WTC11 (cell line): ENCODE results near the gene CTNNA3. TPM values are rescaled to one million over a fixed set of nuclear protein-coding genes. Genes with fewer than 3 reads are reported as not detected.

Source experiments
- ATAC-seq: fragments of 200-7000 bp; cut with Tn5 transposase; 2 replicates; pipeline ENCODE4 v1.10.0; 2021; ENCODE audit warnings: mild to moderate bottlenecking, moderate library complexity
- CTCF ChIA-PET: fragments of 300-600 bp; sonication (Branson Sonifier 250); formaldehyde crosslinking; loops from one replicate; lab custom pipeline; 2021; ENCODE audit warnings: antibody characterized with exemption; lab: Charles Lee
- POLR2A ChIA-PET: fragments of 350-600 bp; sonication (Branson Sonifier 250); formaldehyde crosslinking; loops from one replicate; lab custom pipeline; 2021; ENCODE audit warnings: antibody characterized with exemption; lab: Charles Lee
- DNase-seq: peaks from one replicate; pipeline ENCODE4 v3.0.0; 2021; ENCODE audit warnings: low spot score
- H3K27ac Mint-ChIP-seq: 2 replicates; pipeline ENCODE4 v1.8.0; 2021; ENCODE audit warnings: mixed read lengths
- H3K27me3 Mint-ChIP-seq: 2 replicates; pipeline ENCODE4 v1.8.0; 2021; ENCODE audit warnings: low read depth, mild to moderate bottlenecking, moderate library complexity, mixed read lengths
- H3K36me3 Mint-ChIP-seq: 2 replicates; pipeline ENCODE4 v1.8.0; 2021; ENCODE audit warnings: mixed read lengths
- H3K4me1 Mint-ChIP-seq: 2 replicates; pipeline ENCODE4 v1.8.0; 2022; ENCODE audit warnings: mixed read lengths
- H3K4me3 Mint-ChIP-seq: 2 replicates; pipeline ENCODE4 v1.8.0; 2021; ENCODE audit warnings: mild to moderate bottlenecking, moderate library complexity, mixed read lengths
- H3K9me3 Mint-ChIP-seq: 2 replicates; pipeline ENCODE4 v1.8.0; 2021; ENCODE audit warnings: mixed read lengths
- ARID4B ChIP-seq: sonication (generic); formaldehyde crosslinking; IDR thresholded peaks from 2 replicates; pipeline ENCODE4 v1.8.0; 2023; ENCODE audit warnings: missing genetic modification reagents, mild to moderate bottlenecking, borderline replicate concordance
- ATF6 ChIP-seq: sonication (generic); formaldehyde crosslinking; IDR thresholded peaks from 2 replicates; pipeline ENCODE4 v1.8.1; 2023; ENCODE audit warnings: mild to moderate bottlenecking, missing genetic modification reagents
- CBFB ChIP-seq: sonication (generic); formaldehyde crosslinking; IDR thresholded peaks from 2 replicates; pipeline ENCODE4 v1.8.1; 2022; ENCODE audit warnings: mild to moderate bottlenecking, low read depth, missing genetic modification reagents
- CREB1 ChIP-seq: sonication (generic); formaldehyde crosslinking; IDR thresholded peaks from 2 replicates; pipeline ENCODE4 v1.8.0; 2023; ENCODE audit warnings: mild to moderate bottlenecking, missing genetic modification reagents
- FOXK1 ChIP-seq: sonication (generic); formaldehyde crosslinking; IDR thresholded peaks from 2 replicates; pipeline ENCODE4 v1.8.0; 2022; ENCODE audit warnings: mild to moderate bottlenecking, moderate library complexity, missing genetic modification reagents
- MLX ChIP-seq: sonication (generic); formaldehyde crosslinking; IDR thresholded peaks from 2 replicates; pipeline ENCODE4 v1.8.1; 2023; ENCODE audit warnings: mild to moderate bottlenecking, missing genetic modification reagents, moderate library complexity
- MYBL2 ChIP-seq: sonication (generic); formaldehyde crosslinking; IDR thresholded peaks from 2 replicates; pipeline ENCODE4 v1.8.1; 2023; ENCODE audit warnings: mild to moderate bottlenecking, moderate library complexity, missing genetic modification reagents
- PRRX2 ChIP-seq: fragments of 250-450 bp; sonication (Bioruptor Pico); IDR thresholded peaks from 2 replicates; pipeline ENCODE4 v1.8.0; 2021; ENCODE audit warnings: mild to moderate bottlenecking
- RORB ChIP-seq: fragments of 250-450 bp; sonication (Bioruptor Pico); IDR thresholded peaks from 2 replicates; pipeline ENCODE4 v1.9.0; 2021; ENCODE audit warnings: mild to moderate bottlenecking
- SMAD3 ChIP-seq: sonication (generic); formaldehyde crosslinking; IDR thresholded peaks from 2 replicates; pipeline ENCODE4 v1.8.0; 2022; ENCODE audit warnings: missing genetic modification reagents, mild to moderate bottlenecking, borderline replicate concordance
- STAT6 ChIP-seq: sonication (generic); formaldehyde crosslinking; conservative IDR thresholded peaks from 2 replicates; pipeline ENCODE4 v1.8.1; 2023; ENCODE audit warnings: mild to moderate bottlenecking, low read depth, missing genetic modification reagents, moderate library complexity
- TEAD1 ChIP-seq: sonication (generic); formaldehyde crosslinking; IDR thresholded peaks from 2 replicates; pipeline ENCODE4 v1.8.0; 2022; ENCODE audit warnings: mild to moderate bottlenecking, missing genetic modification reagents
- TEAD4 ChIP-seq: sonication (generic); formaldehyde crosslinking; IDR thresholded peaks from 2 replicates; pipeline ENCODE4 v1.8.0; 2022; ENCODE audit warnings: mild to moderate bottlenecking, missing genetic modification reagents
- ZBTB43 ChIP-seq: sonication (generic); formaldehyde crosslinking; IDR thresholded peaks from 2 replicates; pipeline ENCODE4 v1.8.1; 2023; ENCODE audit warnings: mild to moderate bottlenecking, missing genetic modification reagents
- ZNF232 ChIP-seq: sonication (generic); formaldehyde crosslinking; IDR thresholded peaks from 2 replicates; pipeline ENCODE4 v1.8.0; 2022; ENCODE audit warnings: mild to moderate bottlenecking, missing genetic modification reagents
- ZNF317 ChIP-seq: sonication (generic); formaldehyde crosslinking; IDR thresholded peaks from 2 replicates; pipeline ENCODE4 v1.8.1; 2023; ENCODE audit warnings: low read depth, mild to moderate bottlenecking, moderate library complexity, missing genetic modification reagents, borderline replicate concordance
- ZNF425 ChIP-seq: fragments of 250-450 bp; sonication (Bioruptor Pico); conservative IDR thresholded peaks from 2 replicates; pipeline ENCODE4 v1.9.0; 2021; ENCODE audit warnings: mild to moderate bottlenecking
- ZNF532 ChIP-seq: fragments of 250-450 bp; sonication (Bioruptor Pico); IDR thresholded peaks from 2 replicates; pipeline ENCODE4 v1.9.0; 2021; ENCODE audit warnings: mild to moderate bottlenecking, borderline replicate concordance
- total RNA-seq: library from RNA; stranded (reverse); gene quantifications from 3 replicates; pipeline ENCODE4 v1.2.3, GENCODE V29; 2021

The CTNNA3 gene
- total RNA-seq, 1 experiment from 2014 or later = 6.1 TPM

- DNase-seq = no peak
- Mint-ChIP-seq H3K4me3 (no peak overlapping the region), H3K27ac (no peak overlapping the region), H3K36me3 (no peaks in the 10 kb centered on the region), H3K9me3 (no peaks in the 10 kb centered on the region), H3K4me1 (peaks cover 10% of the 10 kb centered on the region; the same call in 1 of the 2 replicates), H3K27me3 (no peaks in the 10 kb centered on the region)
- ChIA-PET CTCF (no interaction called here), POLR2A (no interaction called here)
- no peak for TF ChIP-seq ZBTB43 (CRISPR knock-in tag)
- no peak for TF ChIP-seq ZNF425
- TF ChIP-seq SMAD3 = no peak
- no peak for TF ChIP-seq STAT6 (CRISPR knock-in tag)
- ATAC-seq = no peak
Observed at GRCh38 chr10:66283064-66283463, 1412.9 kb downstream of the CTNNA3 start.

GRCh38 chr10:66281327-66281726, 1414.7 kb downstream of the CTNNA3 start:
- H3K9me3 Mint-ChIP-seq = no peaks in the 10 kb centered on the region
- no peak for ATAC-seq
- CTCF ChIA-PET = no interaction called here
- H3K27ac Mint-ChIP-seq = no peak overlapping the region
- POLR2A ChIA-PET = no interaction called here
- H3K4me1 Mint-ChIP-seq = peaks cover 10% of the 10 kb centered on the region; the same call in 1 of the 2 replicates
- H3K36me3 Mint-ChIP-seq = no peaks in the 10 kb centered on the region
- H3K4me3 Mint-ChIP-seq = no peak overlapping the region
- DNase-seq = no peak
- no peaks in the 10 kb centered on the region for H3K27me3 Mint-ChIP-seq
- TF ChIP-seq ZNF532 (CRISPR knock-in tag) = no peak
- TF ChIP-seq ZNF317 (CRISPR knock-in tag) = no peak
- TF ChIP-seq TEAD1 (CRISPR knock-in tag) = no peak
- TF ChIP-seq ZNF232 (CRISPR knock-in tag) = no peak
- no peak for TF ChIP-seq SMAD3
- no peak for TF ChIP-seq RORB (CRISPR knock-in tag)
- TF ChIP-seq CREB1 = no peak
- TF ChIP-seq ATF6 (CRISPR knock-in tag) = no peak
- TF ChIP-seq MLX (CRISPR knock-in tag) = no peak
- TF ChIP-seq TEAD4 (CRISPR knock-in tag) = no peak
- no peak for TF ChIP-seq ARID4B (CRISPR knock-in tag)
- TF ChIP-seq CBFB = no peak
- TF ChIP-seq PRRX2 (CRISPR knock-in tag) = no peak
- TF ChIP-seq FOXK1 (CRISPR knock-in tag) = no peak
- TF ChIP-seq MYBL2 = no peak
